NCI-H1417 treated with DMSO at 0.1 percent for 48 hours (cell line): ENCODE measurements around the gene IFNG-AS1.

Source experiments
- DNase-seq: peaks from one replicate; lab custom pipeline; 2025; lab: John Stamatoyannopoulos, UW

IFNG-AS1 gene

GRCh38 chr12:68037616-68038255 lies 48.5 kb downstream of the IFNG-AS1 start:
- no peak for DNase-seq

- DNase-seq = no peak
Observed at GRCh38 chr12:68038650-68039049, 49.4 kb downstream of the IFNG-AS1 start.

GRCh38 chr12:68040450-68041075 lies 51.3 kb downstream of the IFNG-AS1 start:
- peak; percentile 72 for DNase-seq

GRCh38 chr12:68042212-68042699 lies 53.0 kb downstream of the IFNG-AS1 start:
- DNase-seq = no peak

- no peak for DNase-seq
Observed at GRCh38 chr12:68043435-68043834, 54.2 kb downstream of the IFNG-AS1 start.

- DNase-seq = no peak
Observed at GRCh38 chr12:68048648-68049297, 59.5 kb downstream of the IFNG-AS1 start.

- no peak for DNase-seq
Observed at GRCh38 chr12:68056300-68056699, 67.1 kb downstream of the IFNG-AS1 start.

GRCh38 chr12:68063900-68064590 lies 74.8 kb downstream of the IFNG-AS1 start:
- no peak for DNase-seq

GRCh38 chr12:68065163-68065562 lies 75.9 kb downstream of the IFNG-AS1 start:
- DNase-seq = no peak

- no peak for DNase-seq
Observed at GRCh38 chr12:68065687-68066086, 76.4 kb downstream of the IFNG-AS1 start.

- DNase-seq = no peak
Observed at GRCh38 chr12:68067762-68068376, 78.6 kb downstream of the IFNG-AS1 start.

- DNase-seq = no peak
Observed at GRCh38 chr12:68069275-68069674, 80.0 kb downstream of the IFNG-AS1 start.
